Mucosa of stomach (tissue), 1 donor: ENCODE measurements around the gene SMIM10L2A.

Experiments
- H3K27me3 ChIP-seq: one replicate; pipeline ENCODE4 v1.7.0; 2013; ENCODE audit warnings: mild to moderate bottlenecking, low read length; ENCODE audit not compliant: control insufficient read depth, insufficient read depth
- H3K36me3 ChIP-seq: one replicate; pipeline ENCODE4 v1.7.0; 2013; ENCODE audit warnings: low read length; ENCODE audit not compliant: control insufficient read depth, insufficient read depth
- H3K4me1 ChIP-seq: one replicate; pipeline ENCODE4 v1.7.0; 2013; ENCODE audit warnings: mild to moderate bottlenecking, low read length; ENCODE audit not compliant: control insufficient read depth, insufficient read depth
- H3K4me3 ChIP-seq: one replicate; pipeline ENCODE4 v1.7.0; 2013; ENCODE audit warnings: low read length
- H3K9ac ChIP-seq: one replicate; pipeline ENCODE4 v1.7.0; 2013; ENCODE audit warnings: mild to moderate bottlenecking, low read length, moderate library complexity
- H3K9me3 ChIP-seq: one replicate; pipeline ENCODE4 v1.7.0; 2013; ENCODE audit warnings: mild to moderate bottlenecking, low read length, moderate library complexity; ENCODE audit not compliant: control insufficient read depth
- donor health status: Pancreatic carcinoma.

Gene SMIM10L2A

GRCh38 chrX:135424469-135424868, 2.7 kb downstream of the SMIM10L2A start:
- H3K4me1 ChIP-seq = no peaks in the 10 kb centered on the region
- no peak overlapping the region for H3K9ac ChIP-seq
- H3K36me3 ChIP-seq = no peaks in the 10 kb centered on the region
- no peaks in the 10 kb centered on the region for H3K27me3 ChIP-seq
- H3K4me3 ChIP-seq = no peak overlapping the region
- H3K9me3 ChIP-seq = no peaks in the 10 kb centered on the region

GRCh38 chrX:135425026-135425965, 3.6 kb downstream of the SMIM10L2A start:
- H3K9me3 ChIP-seq = no peaks in the 10 kb centered on the region
- no peaks in the 10 kb centered on the region for H3K4me1 ChIP-seq
- H3K9ac ChIP-seq = no peak overlapping the region
- no peaks in the 10 kb centered on the region for H3K27me3 ChIP-seq
- H3K36me3 ChIP-seq = no peaks in the 10 kb centered on the region
- no peak overlapping the region for H3K4me3 ChIP-seq

DNA sequence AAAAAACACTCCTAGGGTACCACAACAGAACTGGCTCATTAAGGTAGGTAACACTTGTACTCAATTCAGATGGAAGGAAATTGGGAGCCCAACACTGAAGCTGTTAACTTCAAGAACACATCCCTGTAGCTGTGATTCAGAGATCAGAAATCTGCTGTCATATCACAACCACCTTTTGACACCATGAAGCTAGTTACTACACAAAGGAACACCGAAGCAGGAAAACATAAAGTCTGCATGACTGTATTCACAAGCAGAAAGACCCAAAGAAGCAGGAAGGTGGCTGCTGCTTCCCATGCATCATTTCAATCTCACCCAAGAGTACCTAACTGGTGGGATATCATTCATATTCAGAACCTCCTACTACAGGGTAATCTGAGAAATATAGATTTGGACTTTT, 7.7 kb downstream of the SMIM10L2A start:
- H3K4me3 ChIP-seq = no peak overlapping the region
- no peak overlapping the region for H3K9ac ChIP-seq
- no peaks in the 10 kb centered on the region for H3K9me3 ChIP-seq
- no peaks in the 10 kb centered on the region for H3K27me3 ChIP-seq
- H3K36me3 ChIP-seq = no peaks in the 10 kb centered on the region
- H3K4me1 ChIP-seq = no peaks in the 10 kb centered on the region

DNA sequence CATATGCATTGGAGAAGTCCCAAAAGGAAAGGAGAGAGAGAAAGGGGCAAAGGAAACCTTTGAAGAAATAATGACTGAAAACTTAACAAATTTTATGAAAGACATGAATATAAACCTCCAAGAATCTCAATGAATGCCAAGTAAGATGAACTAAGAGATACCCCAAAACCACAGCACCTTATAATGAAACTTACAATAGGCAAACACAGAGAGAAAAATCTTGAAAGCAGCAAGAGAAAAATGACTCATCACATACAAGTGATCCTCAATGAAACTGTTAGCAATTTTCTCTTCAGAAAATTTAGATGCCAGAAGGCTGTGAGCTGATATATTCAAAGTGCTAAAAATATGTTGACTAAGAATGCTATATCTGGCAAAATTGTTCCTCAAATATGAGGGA, 10.1 kb downstream of the SMIM10L2A start:
- Histone ChIP-seq H3K4me1 (no peaks in the 10 kb centered on the region), H3K9me3 (no peaks in the 10 kb centered on the region), H3K9ac (no peak overlapping the region), H3K4me3 (no peak overlapping the region), H3K27me3 (no peaks in the 10 kb centered on the region), H3K36me3 (no peaks in the 10 kb centered on the region)

- no peaks in the 10 kb centered on the region for H3K4me1 ChIP-seq
- H3K27me3 ChIP-seq = no peaks in the 10 kb centered on the region
- H3K4me3 ChIP-seq = no peak overlapping the region
- no peak overlapping the region for H3K9ac ChIP-seq
- no peaks in the 10 kb centered on the region for H3K9me3 ChIP-seq
- H3K36me3 ChIP-seq = no peaks in the 10 kb centered on the region
Measured at GRCh38 chrX:135432453-135432852, 10.7 kb downstream of the SMIM10L2A start.

DNA sequence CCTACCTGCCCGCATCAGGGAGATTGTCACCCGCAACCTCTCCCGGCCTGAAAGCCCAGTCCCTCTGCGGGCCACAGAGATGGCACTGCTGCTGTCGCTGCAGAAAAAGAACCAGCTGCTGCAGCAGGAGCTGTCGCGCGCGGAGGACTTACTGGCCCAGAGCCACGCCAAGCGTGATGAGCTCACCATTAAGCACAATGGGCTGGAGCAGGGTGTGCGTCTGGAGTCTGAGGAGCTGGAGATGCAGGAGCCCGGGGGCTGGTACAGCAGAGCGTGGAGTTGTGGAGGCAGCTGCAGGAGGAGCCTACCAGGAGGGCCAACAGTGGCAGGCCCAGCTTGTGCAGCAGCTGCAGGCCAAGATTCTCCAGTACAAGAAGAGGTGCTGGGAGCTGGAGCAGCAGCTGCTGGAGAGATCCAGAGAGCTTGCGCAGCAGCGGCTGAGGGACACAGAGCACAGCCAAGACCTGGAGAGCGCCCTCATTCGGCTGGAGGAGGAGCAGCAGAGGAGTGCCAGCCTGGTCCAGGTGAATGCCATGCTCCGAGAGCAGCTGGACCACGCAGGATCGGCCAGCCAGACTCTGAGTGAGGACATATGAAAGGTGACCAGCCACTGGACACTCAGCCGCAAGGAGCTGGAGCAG, 11.3 kb downstream of the SMIM10L2A start:
- no peaks in the 10 kb centered on the region for H3K4me1 ChIP-seq
- H3K36me3 ChIP-seq = no peaks in the 10 kb centered on the region
- no peak overlapping the region for H3K9ac ChIP-seq
- no peaks in the 10 kb centered on the region for H3K9me3 ChIP-seq
- no peak overlapping the region for H3K4me3 ChIP-seq
- H3K27me3 ChIP-seq = no peaks in the 10 kb centered on the region

GRCh38 chrX:135433531-135434257, 11.9 kb downstream of the SMIM10L2A start:
- H3K27me3 ChIP-seq = no peaks in the 10 kb centered on the region
- no peaks in the 10 kb centered on the region for H3K9me3 ChIP-seq
- H3K4me1 ChIP-seq = no peaks in the 10 kb centered on the region
- H3K36me3 ChIP-seq = no peaks in the 10 kb centered on the region
- no peak overlapping the region for H3K4me3 ChIP-seq
- no peak overlapping the region for H3K9ac ChIP-seq

DNA sequence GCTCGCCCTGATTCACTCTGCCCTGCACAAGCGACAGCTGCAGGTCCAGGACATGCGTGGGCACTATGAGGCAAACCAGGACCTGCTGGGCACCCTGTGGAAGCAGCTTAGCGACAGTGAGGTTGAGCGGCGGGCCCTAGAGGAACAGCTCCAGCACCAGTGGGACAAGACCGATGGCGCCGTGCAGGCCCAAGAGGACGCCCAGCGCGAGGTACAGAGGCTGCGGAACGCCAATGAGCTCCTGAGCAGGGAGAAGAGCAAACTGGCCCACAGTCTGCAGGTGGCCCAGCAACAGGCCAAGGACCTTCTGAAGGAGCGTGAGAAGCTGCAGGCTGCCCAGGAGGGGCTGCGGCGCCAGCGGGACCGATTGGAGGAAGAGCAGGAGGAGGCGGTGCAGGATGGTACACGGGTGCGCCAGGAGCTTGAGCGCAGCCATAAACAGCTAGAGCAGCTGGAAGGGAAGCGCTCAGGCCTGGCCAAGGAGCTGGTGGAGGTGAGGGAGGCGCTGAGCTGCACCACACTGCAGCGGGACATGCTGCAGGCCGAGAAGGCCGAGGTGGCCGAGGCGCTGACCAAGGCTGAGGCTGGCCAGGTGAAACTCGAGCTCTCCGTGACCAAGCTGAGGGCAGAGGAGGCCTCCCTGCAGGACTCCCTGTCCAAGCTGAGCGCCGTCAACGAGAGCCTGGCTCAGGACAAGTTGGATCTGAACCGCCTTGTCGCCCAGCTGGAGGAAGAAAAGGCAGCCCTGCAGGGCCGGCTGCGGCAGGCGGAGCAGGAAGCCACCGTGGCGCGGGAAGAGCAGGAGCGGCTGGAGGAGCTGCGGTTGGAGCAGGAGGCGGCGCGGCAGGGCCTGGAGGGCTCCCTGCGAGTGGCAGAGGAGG, 12.8 kb downstream of the SMIM10L2A start:
- H3K9me3 ChIP-seq = no peaks in the 10 kb centered on the region
- H3K4me1 ChIP-seq = no peaks in the 10 kb centered on the region
- no peaks in the 10 kb centered on the region for H3K27me3 ChIP-seq
- no peaks in the 10 kb centered on the region for H3K36me3 ChIP-seq
- H3K9ac ChIP-seq = no peak overlapping the region
- H3K4me3 ChIP-seq = no peak overlapping the region

DNA sequence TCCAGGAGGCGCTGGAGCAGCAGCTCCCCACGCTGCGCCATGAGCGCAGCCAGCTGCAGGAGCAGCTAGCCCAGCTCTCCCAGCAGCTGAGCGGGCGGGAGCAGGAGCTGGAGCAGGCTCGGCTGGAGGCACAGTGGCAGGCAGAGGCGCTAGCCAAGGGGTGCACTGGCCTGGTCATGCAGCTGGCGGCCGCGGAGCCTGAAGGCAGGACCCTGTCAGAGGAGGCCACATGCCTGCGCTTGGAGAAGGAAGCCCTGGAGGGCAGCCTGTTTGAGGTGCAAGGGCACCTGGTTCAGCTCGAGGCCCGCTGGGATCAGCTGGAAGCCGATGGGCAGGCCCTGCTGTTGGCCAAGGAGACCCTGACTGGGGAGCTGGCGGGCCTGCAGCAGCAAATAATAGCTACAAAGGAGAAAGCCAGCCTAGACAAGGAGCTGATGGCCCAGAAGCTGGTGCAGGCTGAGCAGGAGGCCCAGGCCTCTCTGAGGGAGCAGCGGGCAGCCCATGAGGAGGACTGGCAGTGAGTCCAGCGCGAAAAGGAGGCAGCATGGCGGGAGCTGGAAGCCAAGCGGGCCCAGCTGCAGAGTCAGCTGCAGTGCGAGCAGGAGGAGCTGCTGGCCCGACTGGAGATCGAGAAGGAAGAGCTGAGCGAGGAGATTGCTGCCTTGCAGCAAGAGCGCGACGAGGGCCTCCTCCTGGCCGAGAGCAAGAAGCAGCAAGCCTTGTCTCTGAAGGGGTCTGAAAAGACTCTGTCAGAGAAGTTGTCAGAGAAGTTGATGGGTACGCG, 13.6 kb downstream of the SMIM10L2A start:
- Histone ChIP-seq H3K36me3 (no peaks in the 10 kb centered on the region), H3K4me1 (no peaks in the 10 kb centered on the region), H3K27me3 (no peaks in the 10 kb centered on the region), H3K9ac (no peak overlapping the region), H3K4me3 (no peak overlapping the region), H3K9me3 (no peaks in the 10 kb centered on the region)

DNA sequence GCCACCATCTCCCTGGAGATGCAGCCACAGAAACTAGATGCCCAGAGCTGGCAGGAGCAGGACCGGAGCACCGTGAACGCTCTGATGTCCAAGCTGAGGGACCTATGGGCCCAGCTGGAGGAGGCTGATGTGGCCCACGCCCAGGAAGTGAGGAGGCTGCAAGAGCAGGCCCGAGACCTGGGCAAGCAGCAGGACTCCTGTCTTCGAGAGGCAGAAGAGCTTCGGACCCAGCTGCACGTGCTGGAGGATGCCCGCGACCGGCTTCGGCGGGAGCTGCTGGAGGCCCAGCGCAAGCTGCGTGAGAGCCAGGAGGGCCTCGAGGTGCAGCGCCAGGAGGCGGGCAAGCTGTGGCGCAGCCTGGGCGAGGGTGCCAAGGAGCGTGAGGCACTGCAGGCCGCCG, 14.2 kb downstream of the SMIM10L2A start:
- Histone ChIP-seq H3K4me3 (no peak overlapping the region), H3K36me3 (no peaks in the 10 kb centered on the region), H3K9me3 (no peaks in the 10 kb centered on the region), H3K4me1 (no peaks in the 10 kb centered on the region), H3K27me3 (no peaks in the 10 kb centered on the region), H3K9ac (no peak overlapping the region)

DNA sequence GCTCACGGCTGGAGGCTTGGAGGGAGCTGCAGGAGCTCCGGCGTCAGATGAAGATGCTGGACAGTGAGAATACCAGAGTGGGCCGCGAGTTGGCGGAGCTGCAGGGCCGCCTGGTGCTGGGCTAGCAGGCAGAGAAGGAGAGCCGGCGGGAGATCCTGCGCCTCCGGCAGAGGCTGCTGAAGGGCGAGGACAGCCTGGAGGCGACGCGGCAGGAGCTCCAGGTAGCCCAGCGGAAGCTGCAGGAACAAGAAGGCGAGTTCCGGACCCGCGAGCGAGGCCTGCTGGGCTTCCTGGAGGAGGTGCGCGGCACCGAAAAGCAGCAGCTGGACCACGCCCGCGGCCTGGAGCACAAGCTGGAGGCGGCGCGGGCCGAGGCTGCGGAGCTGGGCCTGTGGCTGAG, 14.7 kb downstream of the SMIM10L2A start:
- no peaks in the 10 kb centered on the region for H3K36me3 ChIP-seq
- H3K9ac ChIP-seq = no peak overlapping the region
- H3K4me3 ChIP-seq = no peak overlapping the region
- H3K4me1 ChIP-seq = no peaks in the 10 kb centered on the region
- H3K27me3 ChIP-seq = no peaks in the 10 kb centered on the region
- no peaks in the 10 kb centered on the region for H3K9me3 ChIP-seq
